Fibroblast of gingiva (primary cell): ENCODE results near the gene NUFIP1.

Experiments used
- DNase-seq: peaks from one replicate; pipeline ENCODE4 v3.0.0-alpha.2; 2011; ENCODE audit warnings: low read depth

Gene NUFIP1

DNA sequence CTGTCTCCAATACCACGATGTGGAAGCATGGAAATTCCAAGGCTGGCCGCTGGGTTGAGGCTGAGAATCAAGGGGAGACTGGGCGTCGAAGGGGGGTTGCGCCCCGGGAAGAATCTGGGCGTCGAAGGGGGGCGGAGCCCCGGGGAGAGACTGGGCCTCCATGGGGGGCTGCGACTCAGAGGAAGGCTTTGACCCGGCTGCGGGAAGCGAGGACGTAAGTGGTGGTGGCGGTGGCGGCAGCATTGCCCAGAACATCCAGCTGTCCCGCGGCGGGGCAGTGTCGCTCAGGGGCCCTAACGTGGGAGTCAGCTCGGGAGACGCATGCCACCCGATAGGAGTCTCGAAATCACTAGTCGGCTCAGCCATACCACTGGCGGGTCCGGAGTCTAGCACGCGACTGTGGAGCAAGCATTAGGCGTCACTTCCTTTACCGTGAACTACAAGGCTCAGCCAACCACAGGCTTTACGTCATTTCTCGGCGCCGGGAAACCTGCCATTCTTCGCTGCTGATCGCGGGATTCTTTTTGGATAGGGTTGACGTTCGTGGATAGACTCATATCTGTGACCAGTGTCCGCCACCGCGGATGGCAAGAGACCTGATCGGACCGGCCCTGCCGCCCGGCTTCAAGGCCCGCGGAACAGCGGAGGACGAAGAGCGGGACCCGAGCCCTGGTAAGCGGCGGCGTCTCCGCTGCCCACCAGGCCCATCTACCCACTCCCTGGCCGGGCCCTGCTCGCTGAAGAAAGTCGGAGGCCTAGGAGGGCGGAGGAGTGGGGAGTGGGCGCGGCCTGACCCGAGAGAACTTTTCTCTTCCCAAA lies at the start of gene NUFIP1, which contains the start of gene GPALPP1:
Gene NUFIP1 (minus strand): TSS at position 401 of the 819 bp plus-strand sequence. CDS start 35 bp downstream, at position 366.
Gene GPALPP1 (plus strand): TSS at position 468 of the 819 bp plus-strand sequence. CDS start 117 bp downstream, at position 585.
- DNase-seq, result peak; percentile 91

DNA sequence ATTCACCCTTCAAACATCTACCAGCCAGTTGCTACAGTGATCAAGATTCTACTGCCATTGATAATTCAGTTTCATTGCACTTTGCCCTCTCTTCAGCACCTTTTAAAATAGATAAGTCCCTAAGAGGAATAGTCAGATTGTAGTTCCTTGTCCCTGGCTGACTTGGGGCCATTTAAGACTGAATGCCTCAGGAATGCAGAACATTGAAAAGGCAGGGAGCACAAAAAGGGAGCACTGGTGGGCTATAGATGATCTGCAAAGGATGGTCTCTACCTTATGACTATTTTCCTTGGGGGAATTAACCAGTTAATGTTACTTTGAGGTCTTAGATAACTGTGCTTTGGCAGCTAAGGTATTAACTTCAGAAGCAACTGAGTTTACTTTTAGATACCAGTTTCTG lies 46.9 kb upstream of the NUFIP1 start:
- no peak for DNase-seq

GRCh38 chr13:45034342-45034741 lies 45.1 kb upstream of the NUFIP1 start:
- DNase-seq, result no peak

DNA sequence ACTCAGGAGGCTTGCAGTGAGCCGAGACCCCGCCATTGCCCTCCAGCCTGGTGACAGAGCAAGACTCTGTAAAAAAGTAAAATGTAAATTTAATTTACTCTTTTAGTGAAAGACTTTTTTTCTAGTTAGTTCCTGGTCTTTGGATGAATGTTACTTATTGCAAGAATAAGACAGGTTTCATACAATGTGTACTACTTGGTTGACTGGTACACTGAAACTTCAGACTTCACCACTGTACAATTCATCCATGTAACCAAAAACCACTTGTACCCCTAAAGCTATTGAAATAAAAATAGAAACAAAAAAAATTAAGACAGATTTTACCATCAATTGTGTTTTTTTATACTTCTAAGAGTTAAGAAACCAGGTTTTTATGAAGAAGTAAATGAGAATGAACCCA lies 35.6 kb upstream of the NUFIP1 start:
- DNase-seq, result no peak

- no peak for DNase-seq
These were observed 32.0 kb upstream of the NUFIP1 start for GRCh38 chr13:45021250-45021649.

- peak; percentile 8 for DNase-seq
These were observed 30.7 kb upstream of the NUFIP1 start for GRCh38 chr13:45019981-45020380.

GRCh38 chr13:45016792-45017425 lies 27.6 kb upstream of the NUFIP1 start:
- DNase-seq, result no peak

GRCh38 chr13:45015300-45015699 lies 26.0 kb upstream of the NUFIP1 start:
- no peak for DNase-seq

DNA sequence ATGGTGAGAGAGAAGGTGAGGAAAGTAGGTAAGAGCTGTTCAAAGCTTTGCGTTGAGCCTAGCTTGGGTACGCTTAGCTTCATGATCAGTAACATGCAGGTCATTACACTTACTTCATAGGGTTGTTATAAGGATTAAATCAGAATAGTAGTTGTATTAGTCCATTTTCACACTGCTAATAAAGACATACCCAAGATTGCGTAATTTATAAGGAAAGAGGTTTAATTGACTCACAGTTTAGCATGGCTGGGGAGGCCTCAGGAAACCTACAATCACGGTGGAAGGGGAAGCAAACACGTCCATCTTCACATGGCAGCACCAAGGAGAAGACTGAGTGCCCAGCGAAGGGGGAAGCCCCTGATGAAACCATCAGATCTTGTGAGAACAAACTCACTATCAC lies 21.9 kb upstream of the NUFIP1 start:
- DNase-seq, result no peak

- DNase-seq, result no peak
These were observed 18.6 kb upstream of the NUFIP1 start for GRCh38 chr13:45007823-45008222.

- no peak for DNase-seq
These were observed 18.0 kb upstream of the NUFIP1 start for GRCh38 chr13:45007225-45007624.

GRCh38 chr13:45004096-45004495 lies 14.8 kb upstream of the NUFIP1 start:
- no peak for DNase-seq

DNA sequence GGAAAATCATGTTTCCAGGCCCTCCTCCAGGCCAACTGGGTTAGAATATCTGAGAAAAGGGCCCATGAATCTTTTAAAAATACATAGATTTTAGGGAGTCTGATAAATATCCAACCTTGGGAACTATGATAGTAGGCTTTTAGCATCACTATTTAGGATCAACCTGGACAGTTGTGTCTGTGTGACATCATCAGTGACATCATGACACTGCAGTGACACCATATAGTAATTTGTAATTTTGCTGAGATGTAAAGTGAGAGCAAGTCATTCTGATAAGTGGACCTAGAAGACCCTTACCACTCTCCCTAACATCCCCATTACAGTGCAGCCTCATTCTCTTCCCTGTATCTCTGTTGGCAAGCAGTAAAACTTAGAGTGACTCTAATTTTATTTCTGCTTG lies 14.1 kb upstream of the NUFIP1 start:
- no peak for DNase-seq

DNA sequence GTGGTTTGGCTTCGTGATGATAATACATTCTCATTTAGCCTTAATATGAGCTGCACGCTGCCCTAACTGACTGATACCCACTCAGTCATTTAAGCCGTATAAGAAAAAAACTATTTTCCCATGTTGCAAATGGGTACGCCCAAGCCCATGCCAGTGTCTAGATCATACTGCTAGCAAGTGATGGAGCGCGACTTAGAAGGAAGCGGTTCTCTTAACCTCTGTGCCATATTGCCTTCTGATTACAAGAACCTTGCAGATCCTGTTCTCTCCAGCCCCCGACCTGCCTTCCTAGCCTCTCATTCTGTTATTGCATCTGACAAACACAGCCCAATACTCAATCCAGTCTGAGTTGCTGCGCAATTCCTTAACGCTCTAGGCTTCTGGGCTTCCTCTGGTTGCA lies 670 bp upstream of the NUFIP1 start:
- DNase-seq, result no peak

GRCh38 chr13:44978328-44978727 lies 10.9 kb downstream of the NUFIP1 start:
- DNase-seq, result no peak

DNA sequence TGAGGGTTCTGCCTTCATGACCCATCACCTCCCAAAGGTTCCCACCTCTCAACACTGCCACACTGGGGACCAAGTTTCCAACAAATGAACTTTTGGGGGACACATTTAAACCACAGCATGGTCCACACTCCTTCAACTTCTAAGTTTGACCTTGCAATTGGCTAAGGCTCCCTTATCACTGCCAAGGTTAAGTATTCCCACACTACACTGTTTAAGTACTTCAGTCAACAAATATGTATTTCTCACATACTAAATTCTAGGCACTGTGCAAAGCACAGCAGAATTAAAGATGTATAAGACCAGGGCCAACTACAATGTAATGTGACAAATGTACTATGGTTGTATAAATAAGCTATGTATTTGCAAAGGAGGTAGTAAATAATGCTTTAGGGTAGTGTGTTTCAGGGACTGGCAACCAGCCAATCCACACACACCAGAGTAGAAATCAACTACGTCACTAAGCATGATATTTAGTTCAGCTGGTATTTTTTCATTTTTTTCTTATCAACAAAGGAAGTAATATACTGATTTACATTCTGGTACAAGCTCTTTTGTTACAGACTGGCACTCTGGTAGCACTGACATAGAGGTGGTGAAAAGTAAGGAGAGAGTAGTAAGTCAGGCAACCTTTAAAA lies 12.2 kb downstream of the NUFIP1 start:
- DNase-seq, result no peak

GRCh38 chr13:44976196-44976595 lies 13.1 kb downstream of the NUFIP1 start:
- DNase-seq, result no peak

GRCh38 chr13:44974056-44974793 lies 15.0 kb downstream of the NUFIP1 start:
- peak; percentile 45 for DNase-seq

GRCh38 chr13:44972956-44973581 lies 16.2 kb downstream of the NUFIP1 start:
- peak; percentile 7 for DNase-seq

DNA sequence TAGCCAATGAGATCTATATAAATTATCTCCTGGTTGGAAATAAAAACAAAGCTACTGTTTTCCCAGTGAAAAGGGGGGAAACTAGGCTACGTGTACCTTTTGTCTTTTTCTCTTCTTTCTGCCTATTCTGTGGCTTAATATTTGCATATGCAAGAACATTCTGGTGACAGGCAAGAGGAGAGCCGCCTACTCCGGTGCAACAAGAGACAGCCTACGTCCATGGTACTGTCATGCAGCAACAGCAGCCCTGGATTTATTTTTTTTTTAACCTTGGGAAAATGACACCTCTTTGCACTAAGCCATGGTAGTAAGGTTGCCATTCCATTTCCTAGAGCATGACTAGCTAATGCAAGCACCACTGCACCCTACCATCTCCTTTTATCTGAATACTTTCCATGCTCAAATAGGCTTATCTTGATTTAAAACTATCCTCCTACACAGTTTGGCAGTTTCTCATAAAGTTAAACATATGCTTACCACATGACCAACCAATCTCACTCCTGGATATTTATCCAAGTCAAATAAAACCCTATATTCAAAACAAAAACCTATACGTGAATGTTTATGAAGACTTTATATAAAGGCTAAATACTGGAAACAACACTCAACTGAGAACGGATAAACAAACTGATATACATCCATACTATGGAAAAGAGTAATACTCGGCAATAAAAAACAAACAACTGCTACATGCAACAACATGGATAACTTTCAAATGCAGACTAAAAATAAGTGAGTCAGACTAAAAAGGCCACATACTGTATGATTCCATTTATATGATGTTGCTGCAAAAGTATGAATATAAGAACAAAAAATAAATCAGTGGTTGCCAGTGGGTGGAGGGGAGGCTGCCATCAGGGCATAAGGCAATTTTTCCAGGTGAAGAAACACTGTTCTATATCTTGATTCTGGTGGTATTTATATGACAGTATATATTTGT lies 17.3 kb downstream of the NUFIP1 start:
- DNase-seq, result no peak
